ENCODE results near the gene MEI4.

DNA sequence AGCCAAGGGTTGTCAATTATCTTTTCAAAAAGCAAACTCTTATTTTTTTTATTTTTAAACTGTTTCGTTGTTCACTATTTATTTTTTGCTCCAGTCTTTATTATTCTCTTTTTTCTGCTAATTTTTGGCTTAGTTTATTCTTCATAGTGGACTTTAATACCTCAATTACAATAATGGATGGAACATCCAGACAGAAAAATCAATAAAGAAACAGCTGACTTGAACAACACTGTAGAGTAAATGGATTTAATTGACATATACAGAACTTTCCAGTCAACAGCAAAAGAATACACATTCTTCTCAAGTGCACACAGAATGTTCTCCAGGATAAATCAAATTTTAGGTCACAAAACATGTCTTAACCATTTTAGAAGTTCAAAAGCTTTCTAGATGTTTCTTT, 111.5 kb downstream of the MEI4 start:
- TF ChIP-seq, protein P1, sequence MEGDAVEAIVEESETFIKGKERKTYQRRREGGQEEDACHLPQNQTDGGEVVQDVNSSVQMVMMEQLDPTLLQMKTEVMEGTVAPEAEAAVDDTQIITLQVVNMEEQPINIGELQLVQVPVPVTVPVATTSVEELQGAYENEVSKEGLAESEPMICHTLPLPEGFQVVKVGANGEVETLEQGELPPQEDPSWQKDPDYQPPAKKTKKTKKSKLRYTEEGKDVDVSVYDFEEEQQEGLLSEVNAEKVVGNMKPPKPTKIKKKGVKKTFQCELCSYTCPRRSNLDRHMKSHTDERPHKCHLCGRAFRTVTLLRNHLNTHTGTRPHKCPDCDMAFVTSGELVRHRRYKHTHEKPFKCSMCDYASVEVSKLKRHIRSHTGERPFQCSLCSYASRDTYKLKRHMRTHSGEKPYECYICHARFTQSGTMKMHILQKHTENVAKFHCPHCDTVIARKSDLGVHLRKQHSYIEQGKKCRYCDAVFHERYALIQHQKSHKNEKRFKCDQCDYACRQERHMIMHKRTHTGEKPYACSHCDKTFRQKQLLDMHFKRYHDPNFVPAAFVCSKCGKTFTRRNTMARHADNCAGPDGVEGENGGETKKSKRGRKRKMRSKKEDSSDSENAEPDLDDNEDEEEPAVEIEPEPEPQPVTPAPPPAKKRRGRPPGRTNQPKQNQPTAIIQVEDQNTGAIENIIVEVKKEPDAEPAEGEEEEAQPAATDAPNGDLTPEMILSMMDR (IDR thresholded peaks at IDR 0.05 in 4 of 5, conservative IDR thresholded peaks at IDR 0.05 in 1 of 5), result no peak
- no peak for TF ChIP-seq POLR2A (IDR thresholded peaks at IDR 0.05)
